HG03039 (cell line): ENCODE measurements around the gene BRAT1.
A peak's percentile ranks its signal among the peaks of the same experiment; 100 is the strongest.
"Not testable (repeated sequence)": the region's sequence is repeated elsewhere in the genome, so short reads cannot be mapped to it uniquely, and the experiment has no call there.

Experiments used
- ATAC-seq: cut with Tn5 transposase; IDR thresholded peaks from one replicate; pipeline ENCODE4 v1.9.1; 2021; ENCODE audit warnings: mild to moderate bottlenecking, moderate library complexity; ENCODE audit not compliant: unreplicated experiment

Gene BRAT1

GRCh38 chr7:2555121-2556052 lies at the start of gene BRAT1:
Gene BRAT1, minus strand, starts transcription at chr7:2555524. Its CDS starts 1,093 bp downstream, at chr7:2554431.
- ATAC-seq, result peak; percentile 66

- no peak for ATAC-seq
Measured at GRCh38 chr7:2604608-2605174, 49.4 kb upstream of the BRAT1 start.

GRCh38 chr7:2603044-2603965 lies 48.0 kb upstream of the BRAT1 start:
- no peak for ATAC-seq

GRCh38 chr7:2602406-2603043 lies 47.2 kb upstream of the BRAT1 start:
- no peak for ATAC-seq

- ATAC-seq, result no peak
Measured at GRCh38 chr7:2601907-2602306, 46.6 kb upstream of the BRAT1 start.

GRCh38 chr7:2601065-2601464 lies 45.7 kb upstream of the BRAT1 start:
- ATAC-seq, result no peak

- no peak for ATAC-seq
Measured at GRCh38 chr7:2598154-2598823, 43.0 kb upstream of the BRAT1 start.

GRCh38 chr7:2597273-2597640 lies 41.9 kb upstream of the BRAT1 start:
- ATAC-seq, result no peak

- ATAC-seq, result no peak
Measured at GRCh38 chr7:2596464-2597272, 41.3 kb upstream of the BRAT1 start.

GRCh38 chr7:2595258-2595860 lies 40.0 kb upstream of the BRAT1 start:
- no peak for ATAC-seq

- no peak for ATAC-seq
Measured at GRCh38 chr7:2594599-2594998, 39.3 kb upstream of the BRAT1 start.

- ATAC-seq, result no peak
Measured at GRCh38 chr7:2593036-2593727, 37.9 kb upstream of the BRAT1 start.

- ATAC-seq, result no peak
Measured at GRCh38 chr7:2592375-2592865, 37.1 kb upstream of the BRAT1 start.

GRCh38 chr7:2589941-2590340 lies 34.6 kb upstream of the BRAT1 start:
- not testable (repeated sequence) for ATAC-seq

GRCh38 chr7:2589341-2589740 lies 34.0 kb upstream of the BRAT1 start:
- no peak for ATAC-seq

GRCh38 chr7:2587778-2588177 lies 32.5 kb upstream of the BRAT1 start:
- no peak for ATAC-seq

GRCh38 chr7:2587134-2587533 lies 31.8 kb upstream of the BRAT1 start:
- no peak for ATAC-seq

- no peak for ATAC-seq
Measured at GRCh38 chr7:2586326-2587020, 31.1 kb upstream of the BRAT1 start.
